HepG2 (cell line): ENCODE data around the gene KNL1. TPM values are rescaled to one million over a fixed set of nuclear protein-coding genes. Genes with fewer than 3 reads are reported as not detected.
A peak's percentile ranks its signal among the peaks of the same experiment; 100 is the strongest.

Source experiments
- ATAC-seq: fragments of 200-7000 bp; cut with Tn5 transposase; 3 replicates; pipeline ENCODE4 v1.9.1; 2020; ENCODE audit warnings: mild to moderate bottlenecking, moderate library complexity
- BruUV-seq: library from RNA; stranded (reverse); fragments of 400-500 nt; replicated peaks from 2 replicates; lab custom pipeline; 2021; lab: Mats Ljungman, UMichigan
- CTCF ChIA-PET: fragments of 300-600 bp; formaldehyde crosslinking; extraction: SDS; loops from one replicate; lab custom pipeline; 2021; ENCODE audit warnings: low total read pairs, inconsistent platforms, low intra/inter-chr PET ratio; lab: Yijun Ruan, JAX
- POLR2A ChIA-PET: fragments of 350-600 bp; sonication (Branson Sonifier 250); formaldehyde crosslinking; loops from one replicate; lab custom pipeline; 2020; ENCODE audit warnings: antibody characterized with exemption, inconsistent platforms; lab: Yijun Ruan, JAX
- DNase-seq: peaks from one replicate; pipeline ENCODE4 v3.0.0-alpha.2; 2015; ENCODE audit warnings: low spot score
- FAIRE-seq: peaks from 3 replicates; lab custom pipeline; 2011; peaks lifted over from hg19 to GRCh38; lab: Jason Lieb, UNC
- H2AFZ ChIP-seq: one replicate; pipeline ENCODE4 v1.6.1; 2011; ENCODE audit warnings: low read length, inconsistent platforms
- H3K27ac ChIP-seq: fragments of 300-600 bp; 3 replicates; pipeline ENCODE4 v1.8.0; 2011; ENCODE audit warnings: mixed run types, mild to moderate bottlenecking, mixed read lengths, low read length, inconsistent platforms; ENCODE audit not compliant: insufficient read depth; ENCODE audit errors: extremely low read length
- H3K27me3 ChIP-seq, 2 experiments: fragments of 200-600 bp in 1 of 2; 2 replicates in 1 of 2; 3 replicates in 1 of 2; pipeline versions ENCODE4 v1.6.0 to v1.8.0; 2011; ENCODE audit warnings: low read length in 2 of 2, mild to moderate bottlenecking in 2 of 2, moderate library complexity in 2 of 2, inconsistent platforms in 1 of 2; ENCODE audit not compliant: insufficient read depth in 2 of 2, control insufficient read depth in 1 of 2
- H3K36me3 ChIP-seq, 2 experiments: fragments of 200-600 bp in 1 of 2; replicated peaks in 1 of 2; 2 replicates in 1 of 2; 3 replicates in 1 of 2; pipeline versions ENCODE4 v1.5.1 to v1.8.0; 2011; ENCODE audit warnings: low read length in 2 of 2, inconsistent platforms in 1 of 2; ENCODE audit not compliant: insufficient read depth in 2 of 2, control insufficient read depth in 1 of 2
- H3K4me1 ChIP-seq: 2 replicates; pipeline ENCODE4 v1.5.1; 2012; ENCODE audit warnings: low read length, inconsistent platforms; ENCODE audit not compliant: insufficient read depth
- H3K4me2 ChIP-seq: 2 replicates; pipeline ENCODE4 v1.6.0; 2011; ENCODE audit warnings: low read depth, low read length, inconsistent platforms
- H3K4me3 ChIP-seq, 3 experiments: fragments of 200-600 bp in 1 of 3; sonication (generic), shearing (Covaris generic) in 1 of 3; replicated peaks in 1 of 3; 2 replicates each; pipeline ENCODE4 v1.5.1; 2011 to 2016; ENCODE audit warnings: low read length in 3 of 3, inconsistent platforms in 2 of 3, low read depth in 2 of 3, mild to moderate bottlenecking in 2 of 3, control low read depth in 1 of 3, mixed read lengths in 1 of 3; ENCODE audit not compliant: insufficient read depth in 1 of 3
- H3K79me2 ChIP-seq: one replicate; pipeline ENCODE4 v1.6.1; 2011; ENCODE audit warnings: low read length, inconsistent platforms; ENCODE audit not compliant: insufficient read depth
- H3K9ac ChIP-seq: 2 replicates; pipeline ENCODE4 v1.6.0; 2011; ENCODE audit warnings: mild to moderate bottlenecking, low read depth, low read length, inconsistent platforms; ENCODE audit not compliant: insufficient read depth
- H3K9me3 ChIP-seq: 2 replicates; pipeline ENCODE4 v1.5.1; 2012; ENCODE audit warnings: mild to moderate bottlenecking, low read length
- H4K20me1 ChIP-seq: 2 replicates; pipeline ENCODE4 v1.6.0; 2011; ENCODE audit warnings: inconsistent platforms, mild to moderate bottlenecking, low read length, moderate library complexity; ENCODE audit not compliant: insufficient read depth
- ASH2L ChIP-seq: fragments of 300-600, 200-600 bp; sonication (generic); IDR thresholded peaks from 2 replicates; pipeline ENCODE4 v1.7.0; 2017; ENCODE audit warnings: low read depth, mild to moderate bottlenecking, moderate library complexity, mixed read lengths, low read length; ENCODE audit not compliant: insufficient read length
- CHD4 ChIP-seq: fragments of 200-600 bp; sonication (generic); IDR thresholded peaks from 2 replicates; pipeline ENCODE4 v1.7.0; 2017; ENCODE audit warnings: mild to moderate bottlenecking, low read length, borderline replicate concordance
- DMAP1 ChIP-seq: IDR thresholded peaks from 2 replicates; pipeline ENCODE4 v1.6.1; 2016
- FOSL2 ChIP-seq: sonication (generic); formaldehyde crosslinking; IDR thresholded peaks from 2 replicates; pipeline ENCODE4 v1.4.0; 2020; ENCODE audit warnings: missing genetic modification reagents
- HDAC6 ChIP-seq: fragments of 200-600 bp; sonication (generic); IDR thresholded peaks from 2 replicates; pipeline ENCODE4 v1.7.0; 2017; ENCODE audit warnings: mild to moderate bottlenecking, antibody characterized with exemption, low read length, low read depth
- HES4 ChIP-seq: sonication (generic); formaldehyde crosslinking; IDR thresholded peaks from 2 replicates; pipeline ENCODE4 v1.9.0; 2021; ENCODE audit warnings: mild to moderate bottlenecking, missing genetic modification reagents, borderline replicate concordance
- RFX1 ChIP-seq: fragments of 450-650 bp; IDR thresholded peaks from 2 replicates; pipeline ENCODE4 v1.6.1; 2017
- SRY ChIP-seq: sonication (generic); formaldehyde crosslinking; IDR thresholded peaks from 2 replicates; pipeline ENCODE4 v1.8.0; 2022; ENCODE audit warnings: mild to moderate bottlenecking, missing genetic modification reagents
- U2AF2 ChIP-seq: fragments of 200-400 bp; formaldehyde crosslinking; IDR thresholded peaks from 2 replicates; pipeline ENCODE4 v1.6.1; 2017; ENCODE audit warnings: low read depth, mild to moderate bottlenecking, low read length
- YEATS4 ChIP-seq: sonication (generic); formaldehyde crosslinking; IDR thresholded peaks from 2 replicates; pipeline ENCODE4 v1.4.0; 2020; ENCODE audit warnings: missing genetic modification reagents, borderline replicate concordance
- ZFX ChIP-seq: sonication (generic); formaldehyde crosslinking; IDR thresholded peaks from 2 replicates; pipeline ENCODE4 v1.4.0; 2020; ENCODE audit warnings: mild to moderate bottlenecking, low read depth, missing genetic modification reagents, moderate library complexity
- ZMYM2 ChIP-seq: sonication (generic); formaldehyde crosslinking; IDR thresholded peaks from 2 replicates; pipeline ENCODE4 v1.8.0; 2022; ENCODE audit warnings: mild to moderate bottlenecking, missing genetic modification reagents
- ZNF143 ChIP-seq: sonication (generic); formaldehyde crosslinking; IDR thresholded peaks from 2 replicates; pipeline ENCODE4 v1.4.0; 2020; ENCODE audit warnings: missing genetic modification reagents
- ZNF777 ChIP-seq: sonication (generic); formaldehyde crosslinking; IDR thresholded peaks from 2 replicates; pipeline ENCODE4 v1.4.0; 2020; ENCODE audit warnings: missing genetic modification reagents
- WGBS: methylation state at CpG from one replicate; pipeline ENCODE4 v1.1.6; 2017; ENCODE audit warnings: low lambda C conversion rate; 5-methylcytosine and 5-hydroxymethylcytosine counted together
- in situ Hi-C: cut with HindIII; loops from 2 replicates; pipeline ENCODE4 v1.10.0; 2017; ENCODE audit warnings: low pct_unique_long_range_greater_than_20kb; ENCODE audit not compliant: extremely low pct_ligation_motif_present
- intact Hi-C: fragments of 100-400 bp; cut with micrococcal nuclease; formaldehyde crosslinking; loops from one replicate; pipeline ENCODE4 v1.10.0; 2022; ENCODE audit not compliant: unreplicated experiment
- polyA plus RNA-seq, 8 experiments: library from polyadenylated mRNA; depleted of rRNA in 3 of 8; stranded (reverse) in 7 of 8; unstranded in 1 of 8; fragments of >200 nt; fragmentation: Illumina TruSeq in 4 of 8; extraction: Trizol in 4 of 8; gene quantifications; 2 replicates each; pipeline versions ENCODE4 v1.2.1 to v1.2.3, GENCODE V29; 2011 to 2016; ENCODE audit warnings: low read depth in 4 of 8, missing spikeins in 1 of 8, mixed read lengths in 1 of 8; ENCODE audit not compliant: insufficient read depth in 1 of 8
- total RNA-seq, 5 experiments: library from RNA; depleted of rRNA; stranded (reverse); fragments of >200 nt; fragmentation: Illumina TruSeq; extraction: Trizol; gene quantifications; 2 replicates each; pipeline ENCODE4 v1.2.3, GENCODE V29; 2016; ENCODE audit warnings: low read depth in 1 of 5
- TF ChIP-seq, protein P1 (sequence below), 2 experiments: sonication (generic) in 1 of 2; formaldehyde crosslinking in 1 of 2; IDR thresholded peaks; 2 replicates each; pipeline versions ENCODE4 v1.5.1 to v1.6.1; 2011 to 2020; ENCODE audit warnings: borderline replicate concordance in 1 of 2, low read depth in 1 of 2, low read length in 1 of 2, mild to moderate bottlenecking in 1 of 2, missing genetic modification reagents in 1 of 2, moderate library complexity in 1 of 2
- TF ChIP-seq, protein P2 (sequence below): sonication (generic); formaldehyde crosslinking; IDR thresholded peaks from 2 replicates; pipeline ENCODE4 v1.5.1; 2020; ENCODE audit warnings: mild to moderate bottlenecking, missing genetic modification reagents

The KNL1 gene
- total and polyA plus RNA-seq, 2 of the 13 experiments (the other 11 are each of a cell fraction or from before 2014, with no cell fraction given): 8.0 to 21.4 TPM

DNA sequence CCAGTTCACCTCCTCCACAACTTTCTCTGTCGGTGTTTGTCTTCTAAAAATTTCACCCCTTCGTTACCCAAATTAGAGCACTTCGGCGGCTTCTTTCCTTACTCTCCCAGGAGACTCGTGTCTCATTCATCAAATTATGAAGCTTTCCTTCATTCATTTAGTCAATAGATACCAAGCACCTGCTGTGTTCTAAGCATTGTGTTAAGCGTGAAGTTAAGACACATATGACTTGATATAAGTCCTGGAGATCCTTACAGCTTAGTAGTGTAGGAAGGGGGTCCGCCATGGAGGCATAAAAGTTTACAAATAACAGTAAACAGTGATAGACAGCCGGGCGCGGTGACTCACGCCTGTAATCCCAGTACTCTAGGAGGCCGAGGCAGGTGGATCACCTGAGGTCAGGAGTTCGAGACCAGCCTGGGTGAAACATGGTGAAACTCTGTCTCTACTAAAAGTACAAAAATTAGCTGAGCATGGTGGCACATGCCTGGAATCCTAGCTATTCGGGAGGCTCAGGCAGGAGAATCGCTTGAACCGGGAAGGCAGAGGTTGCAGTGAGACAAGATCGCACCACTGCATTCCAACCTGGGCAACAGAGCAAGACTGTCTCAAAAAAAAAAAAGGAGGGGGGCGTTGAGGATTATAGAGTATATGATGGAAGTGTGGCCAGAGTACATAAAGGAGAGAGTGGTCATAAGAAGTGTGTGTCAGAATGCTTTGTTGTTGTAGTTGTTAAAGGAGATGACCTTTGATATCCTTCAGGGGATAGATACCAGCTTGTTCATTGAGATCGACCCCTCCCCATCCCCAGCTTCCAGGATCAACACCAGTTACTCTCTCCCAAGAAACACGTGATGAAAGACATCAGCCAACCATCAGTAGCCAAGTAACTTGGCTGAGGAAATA lies 28.5 kb upstream of the KNL1 start:
- WGBS: 11% methylated on average over 18 of the region's 20 CpGs
- H3K4me2 ChIP-seq: peak overlapping the region; percentile 90
- H3K4me1 ChIP-seq: peaks cover 51% of the 10 kb centered on the region
- peak overlapping the region; percentile 56 for H2AFZ ChIP-seq
- H3K27me3 ChIP-seq: no peaks in the 10 kb centered on the region; a peak in 1 of 5 replicates
- no peaks in the 10 kb centered on the region for H3K36me3 ChIP-seq
- ATAC-seq (no peak), FAIRE-seq (no peak), DNase-seq (peak; percentile 31)
- intact Hi-C loops: loop anchor here (2.0 to 5.0 kb wide), 2 partner anchors 129 to 197 kb away; partner anchors contain the start of genes GCHFR and RAD51
- CTCF ChIA-PET: no interaction called here
- BruUV-seq: no TSS peak
- peaks cover 21% of the 10 kb centered on the region for H3K79me2 ChIP-seq
- TF ChIP-seq YEATS4 (CRISPR knock-in tag) (peak; percentile 24; the same call in 1 of the 2 replicates), HDAC6 (no peak), DMAP1 (peak; percentile 27; the same call in 1 of the 2 replicates), ASH2L (peak; percentile 15), RFX1 (no peak), CHD4 (peak; percentile 72; the same call in 1 of the 2 replicates), ZFX (0 out of 2 replicates have a peak, but pooled peaks have one; percentile 2), HES4 (CRISPR knock-in tag) (no peak), ZNF777 (CRISPR knock-in tag) (0 out of 2 replicates have a peak, but pooled peaks have one; percentile 24), FOSL2 (CRISPR knock-in tag) (peak; percentile 81), U2AF2 (no peak), SRY (CRISPR knock-in tag) (0 out of 2 replicates have a peak, but pooled peaks have one; percentile 5), ZMYM2 (CRISPR knock-in tag) (peak; percentile 87), ZNF143 (CRISPR knock-in tag) (no peak)
- TF ChIP-seq, protein P1, sequence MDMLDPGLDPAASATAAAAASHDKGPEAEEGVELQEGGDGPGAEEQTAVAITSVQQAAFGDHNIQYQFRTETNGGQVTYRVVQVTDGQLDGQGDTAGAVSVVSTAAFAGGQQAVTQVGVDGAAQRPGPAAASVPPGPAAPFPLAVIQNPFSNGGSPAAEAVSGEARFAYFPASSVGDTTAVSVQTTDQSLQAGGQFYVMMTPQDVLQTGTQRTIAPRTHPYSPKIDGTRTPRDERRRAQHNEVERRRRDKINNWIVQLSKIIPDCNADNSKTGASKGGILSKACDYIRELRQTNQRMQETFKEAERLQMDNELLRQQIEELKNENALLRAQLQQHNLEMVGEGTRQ (IDR thresholded peaks at IDR 0.05; ENCODE audit: low read depth, low read length): no peak
- TF ChIP-seq, protein P1 (CRISPR knock-in tag; IDR thresholded peaks at IDR 0.05; ENCODE audit: borderline replicate concordance): peak; percentile 84; the same call in 1 of the 2 replicates
- TF ChIP-seq, protein P2, sequence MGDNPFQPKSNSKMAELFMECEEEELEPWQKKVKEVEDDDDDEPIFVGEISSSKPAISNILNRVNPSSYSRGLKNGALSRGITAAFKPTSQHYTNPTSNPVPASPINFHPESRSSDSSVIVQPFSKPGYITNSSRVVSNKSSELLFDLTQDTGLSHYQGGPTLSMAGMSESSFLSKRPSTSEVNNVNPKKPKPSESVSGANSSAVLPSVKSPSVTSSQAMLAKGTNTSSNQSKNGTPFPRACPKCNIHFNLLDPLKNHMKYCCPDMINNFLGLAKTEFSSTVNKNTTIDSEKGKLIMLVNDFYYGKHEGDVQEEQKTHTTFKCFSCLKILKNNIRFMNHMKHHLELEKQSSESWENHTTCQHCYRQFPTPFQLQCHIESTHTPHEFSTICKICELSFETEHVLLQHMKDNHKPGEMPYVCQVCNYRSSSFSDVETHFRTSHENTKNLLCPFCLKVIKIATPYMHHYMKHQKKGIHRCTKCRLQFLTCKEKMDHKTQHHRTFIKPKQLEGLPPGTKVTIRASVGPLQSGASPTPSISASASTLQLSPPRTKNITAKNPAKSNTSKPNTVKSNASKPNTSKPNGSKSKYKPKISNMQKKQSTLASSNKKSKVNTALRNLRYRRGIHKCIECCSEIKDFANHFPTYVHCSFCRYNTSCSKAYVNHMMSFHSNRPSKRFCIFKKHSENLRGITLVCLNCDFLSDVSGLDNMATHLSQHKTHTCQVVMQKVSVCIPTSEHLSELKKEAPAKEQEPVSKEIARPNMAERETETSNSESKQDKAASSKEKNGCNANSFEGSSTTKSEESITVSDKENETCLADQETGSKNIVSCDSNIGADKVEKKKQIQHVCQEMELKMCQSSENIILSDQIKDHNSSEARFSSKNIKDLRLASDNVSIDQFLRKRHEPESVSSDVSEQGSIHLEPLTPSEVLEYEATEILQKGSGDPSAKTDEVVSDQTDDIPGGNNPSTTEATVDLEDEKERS: 0 out of 2 replicates have a peak, but pooled peaks have one; percentile 28
- TF ChIP-seq, all 625 proteins: peak for 11
- H3K9me3 ChIP-seq: no peaks in the 10 kb centered on the region
- peak overlapping the region; percentile 34 to 94 (median 91) for H3K4me3 ChIP-seq
- in situ Hi-C loops: no loop called here
- H4K20me1 ChIP-seq: no peaks in the 10 kb centered on the region
- peak overlapping the region; percentile 73 for H3K27ac ChIP-seq
- POLR2A ChIA-PET: interaction anchor here (0.7 to 1.8 kb wide), 6 partner anchors 13 to 29 kb away, joined by 3 to 8 read pairs (median 5); no protein-coding TSS in a partner anchor
- H3K9ac ChIP-seq: peak overlapping the region; percentile 78; the same call in 1 of the 2 replicates
